Mesodermal cell (in vitro differentiated cells): ENCODE data around the gene FAM83B.
"Not testable (repeated sequence)": the region's sequence is repeated elsewhere in the genome, so short reads cannot be mapped to it uniquely, and the experiment has no call there.

Experiments
- H3K27ac ChIP-seq: 2 replicates; pipeline ENCODE4 v1.7.0; 2013; ENCODE audit warnings: mild to moderate bottlenecking, low read depth, low read length, moderate library complexity; ENCODE audit not compliant: severe bottlenecking
- H3K36me3 ChIP-seq: 2 replicates; pipeline ENCODE4 v1.7.1; 2013; ENCODE audit warnings: mild to moderate bottlenecking, low read length, moderate library complexity; ENCODE audit not compliant: control insufficient read depth, insufficient read depth
- H3K4me1 ChIP-seq: one replicate; pipeline ENCODE4 v1.7.1; 2013; ENCODE audit warnings: mild to moderate bottlenecking, low read length; ENCODE audit not compliant: insufficient read depth, control insufficient read depth, poor library complexity, severe bottlenecking
- H3K4me3 ChIP-seq: 2 replicates; pipeline ENCODE4 v1.7.0; 2013; ENCODE audit warnings: low read length, control low read depth, mild to moderate bottlenecking; ENCODE audit not compliant: insufficient read depth, poor library complexity, severe bottlenecking; ENCODE audit errors: extremely low read depth
- H3K9me3 ChIP-seq: 2 replicates; pipeline ENCODE4 v1.7.1; 2013; ENCODE audit warnings: mild to moderate bottlenecking, low read length, moderate library complexity; ENCODE audit not compliant: control insufficient read depth
- WGBS, 2 experiments: methylation state at CpG; one replicate each; pipeline ENCODE4 v1.1.5; 2013; ENCODE audit warnings: missing lambda C conversion rate in 2 of 2; ENCODE audit not compliant: insufficient coverage in 2 of 2; 5-methylcytosine and 5-hydroxymethylcytosine counted together

FAM83B gene

DNA sequence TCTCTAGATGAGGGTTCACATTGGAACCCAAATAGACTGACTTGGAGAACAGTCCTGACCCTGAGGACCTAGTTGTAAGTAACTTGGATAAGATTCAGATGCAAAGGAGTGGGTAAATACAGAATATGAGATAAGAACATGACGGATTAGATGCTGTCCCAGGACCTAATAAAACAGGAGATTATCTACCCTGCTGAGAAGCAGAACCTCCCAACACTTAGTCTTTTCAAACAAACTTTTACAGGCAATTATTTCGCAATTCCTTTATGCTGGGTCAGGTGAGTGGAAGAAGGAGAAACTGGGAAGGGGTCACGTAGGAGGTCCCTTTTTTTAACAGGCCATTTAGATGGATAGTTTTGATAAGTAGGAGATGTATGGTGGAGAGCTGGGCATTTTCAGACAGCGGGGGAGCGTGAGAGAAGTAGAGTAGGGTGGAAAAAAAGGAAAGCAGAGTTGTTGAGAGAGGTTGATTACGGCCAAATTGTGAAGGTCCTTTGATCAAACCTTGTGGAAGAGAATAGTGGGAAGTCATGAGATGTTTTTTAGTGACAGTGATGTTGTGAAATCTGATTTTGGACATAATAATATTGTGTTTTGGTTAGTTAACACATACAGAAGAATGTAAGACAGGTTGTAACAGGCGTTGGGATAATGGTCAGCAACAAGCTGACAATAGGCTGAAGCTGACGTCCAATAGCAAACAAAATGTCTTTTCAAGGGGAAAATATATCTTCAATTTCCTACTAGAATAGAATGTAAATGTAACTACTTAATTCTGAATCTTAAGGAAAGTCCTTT, 32.8 kb downstream of the FAM83B start:
- Histone ChIP-seq H3K9me3 (no peaks in the 10 kb centered on the region), H3K4me1 (no peaks in the 10 kb centered on the region), H3K36me3 (no peaks in the 10 kb centered on the region), H3K27ac (no peak overlapping the region), H3K4me3 (no peak overlapping the region)
- WGBS, 2 experiments = 75 to 78% methylated on average over 4 of the region's 8 CpGs

DNA sequence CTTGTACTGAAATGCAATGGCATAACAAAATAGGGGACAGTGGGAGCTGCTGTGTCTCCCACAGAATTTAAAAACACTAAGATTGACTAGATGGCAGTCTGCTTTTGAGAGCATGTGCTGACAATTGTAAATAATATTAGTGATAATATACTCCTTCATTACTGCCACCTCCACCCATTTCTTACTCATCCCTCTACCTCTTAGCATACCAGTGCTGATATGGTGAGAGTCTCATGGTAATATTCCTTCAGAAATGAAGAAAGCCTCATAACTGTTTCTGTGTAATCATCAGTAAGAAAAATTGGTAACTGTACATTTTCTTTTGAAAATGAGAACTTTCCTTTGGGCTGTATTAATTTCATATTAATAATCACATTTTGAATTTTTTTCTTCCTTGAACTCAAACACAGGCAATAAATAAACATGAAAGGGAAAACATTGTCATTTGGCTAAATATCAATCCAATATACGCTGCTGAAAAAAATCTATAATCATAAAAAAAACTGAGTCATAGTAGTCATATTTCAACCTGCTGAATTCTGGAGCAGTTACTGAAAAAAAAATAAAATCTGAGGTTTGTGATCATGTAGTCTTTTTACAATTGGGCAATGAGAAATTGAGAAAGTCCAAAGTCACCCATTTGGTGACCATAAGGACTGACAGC, 34.6 kb downstream of the FAM83B start:
- Histone ChIP-seq H3K27ac (no peak overlapping the region), H3K36me3 (no peaks in the 10 kb centered on the region), H3K4me1 (no peaks in the 10 kb centered on the region), H3K9me3 (no peaks in the 10 kb centered on the region), H3K4me3 (no peak overlapping the region)
- WGBS, 2 experiments = 80% methylated on average over 1 of the region's 1 CpG; no CpG with 5 or more reads in 1 of the 2 experiments

GRCh38 chr6:54881891-54882290, 35.3 kb downstream of the FAM83B start:
- WGBS, 2 experiments = 80 to 82% methylated on average over 2 of the region's 3 CpGs
- H3K27ac ChIP-seq, H3K4me1 ChIP-seq, H3K9me3 ChIP-seq, H3K36me3 ChIP-seq, H3K4me3 ChIP-seq: not testable (repeated sequence)

DNA sequence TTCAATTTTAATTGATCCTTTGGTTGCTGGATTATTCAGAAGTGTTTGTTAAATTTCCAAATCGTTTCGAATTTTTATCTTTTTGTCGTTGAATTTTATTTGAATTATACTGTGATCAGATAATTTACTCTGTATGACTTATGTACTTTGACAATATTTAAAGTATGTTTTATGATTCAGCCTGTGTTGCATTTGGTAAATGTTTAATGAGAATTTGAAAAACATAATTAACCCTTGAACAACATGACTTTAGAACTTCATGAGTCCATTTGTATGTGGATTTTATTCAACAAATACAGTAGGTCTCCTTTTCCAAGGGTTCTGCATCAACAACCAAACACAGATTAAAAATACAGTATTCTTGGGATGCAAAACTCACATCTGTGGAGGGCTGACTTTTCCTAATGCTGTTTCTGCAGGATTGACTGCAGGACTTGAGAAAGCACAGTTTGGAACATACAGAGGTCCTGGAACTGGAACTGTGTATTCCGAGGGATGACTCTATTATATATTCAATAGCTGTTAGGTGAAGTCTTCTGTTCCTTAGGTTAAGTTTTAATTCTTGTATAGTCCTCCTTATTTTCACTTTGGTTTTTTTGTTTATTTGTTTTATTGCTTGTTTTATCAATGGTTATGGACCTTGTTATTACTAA, 40.5 kb downstream of the FAM83B start:
- Histone ChIP-seq H3K27ac (no peak overlapping the region), H3K4me1 (peaks cover 5% of the 10 kb centered on the region), H3K36me3 (no peaks in the 10 kb centered on the region), H3K9me3 (no peaks in the 10 kb centered on the region), H3K4me3 (no peak overlapping the region)
- WGBS, 2 experiments = 93% methylated on average over 3 of the region's 4 CpGs; no CpG with 5 or more reads in 1 of the 2 experiments

DNA sequence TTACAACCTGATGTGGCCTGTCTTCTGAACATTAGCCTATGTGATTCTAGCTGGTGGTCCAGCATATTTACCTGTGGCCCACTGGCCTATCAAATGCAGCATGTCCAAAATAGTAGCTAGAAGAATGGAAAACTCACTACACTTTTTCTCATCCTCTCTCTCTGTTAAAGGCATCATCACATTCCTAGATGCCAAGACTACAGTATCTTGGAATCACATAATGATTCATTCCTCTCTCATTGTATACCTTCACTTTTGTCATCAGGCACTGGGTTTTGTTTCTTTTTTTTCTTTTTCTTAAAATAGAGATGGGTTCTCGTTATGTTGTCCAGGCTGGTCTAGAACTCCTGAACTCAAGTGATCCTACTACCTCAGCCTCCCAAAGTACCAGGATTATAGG, 45.0 kb downstream of the FAM83B start:
- H3K36me3 ChIP-seq = no peaks in the 10 kb centered on the region
- 67% methylated on average over 1 of the region's 1 CpG; no CpG with 5 or more reads in 1 of the 2 experiments for WGBS, 2 experiments
- peaks cover 5% of the 10 kb centered on the region for H3K4me1 ChIP-seq
- H3K9me3 ChIP-seq = no peaks in the 10 kb centered on the region
- no peak overlapping the region for H3K4me3 ChIP-seq
- no peak overlapping the region for H3K27ac ChIP-seq

DNA sequence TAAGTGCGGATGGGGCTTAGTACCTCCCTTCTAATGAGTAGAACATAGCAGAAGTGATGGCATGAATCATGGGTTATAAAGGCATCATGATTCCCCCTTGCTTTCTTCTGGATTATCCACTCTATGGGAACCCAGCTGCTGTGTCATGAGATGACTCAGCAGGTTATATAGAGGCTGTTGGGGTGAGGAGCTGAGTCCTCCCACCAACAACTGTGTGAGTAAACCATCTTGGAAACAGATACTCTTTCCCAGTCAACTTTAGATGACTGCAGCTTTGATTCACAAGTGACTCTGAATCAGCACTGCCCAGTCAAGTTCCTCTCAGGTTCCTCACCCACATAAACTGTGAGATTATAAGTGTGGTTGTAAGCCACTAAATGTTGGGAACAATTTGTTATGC, 46.3 kb downstream of the FAM83B start:
- Histone ChIP-seq H3K9me3 (no peaks in the 10 kb centered on the region), H3K4me3 (no peak overlapping the region), H3K27ac (no peak overlapping the region), H3K36me3 (no peaks in the 10 kb centered on the region), H3K4me1 (peaks cover 5% of the 10 kb centered on the region)
- 100% methylated on average over 1 of the region's 1 CpG; no CpG with 5 or more reads in 1 of the 2 experiments for WGBS, 2 experiments

DNA sequence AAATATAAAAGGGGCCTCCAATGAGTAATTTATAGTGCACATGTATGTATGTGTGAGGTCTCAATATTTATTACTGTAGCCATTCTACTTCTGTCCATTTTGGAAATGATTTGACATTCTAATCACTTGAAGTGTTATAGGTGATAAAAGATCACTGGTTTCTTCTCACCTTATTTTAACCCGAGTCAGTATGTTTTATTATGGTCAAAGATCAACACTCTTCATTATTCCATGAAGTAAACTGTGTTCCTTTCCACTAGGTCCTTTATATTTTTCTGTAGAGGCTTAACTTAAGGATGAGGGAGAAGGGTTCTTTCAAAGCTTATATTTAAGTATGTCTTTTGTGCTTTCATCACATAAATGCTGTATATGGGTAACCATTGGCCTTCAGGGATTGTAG, 47.2 kb downstream of the FAM83B start:
- H3K27ac ChIP-seq = no peak overlapping the region
- no CpG with 5 or more reads among the region's 1 CpG for WGBS, 2 experiments

GRCh38 chr6:54896302-54896701, 49.7 kb downstream of the FAM83B start:
- 100% methylated on average over 1 of the region's 3 CpGs for WGBS, 2 experiments
- Histone ChIP-seq H3K27ac (no peak overlapping the region), H3K4me1 (no peaks in the 10 kb centered on the region)

More for the DNA sequence above, 47.2 kb downstream of the FAM83B start:
- Histone ChIP-seq H3K4me1 (peaks cover 5% of the 10 kb centered on the region), H3K9me3 (no peaks in the 10 kb centered on the region), H3K36me3 (no peaks in the 10 kb centered on the region), H3K4me3 (no peak overlapping the region)

GRCh38 chr6:54897462-54898189, 51.1 kb downstream of the FAM83B start:
- Histone ChIP-seq H3K9me3 (no peaks in the 10 kb centered on the region), H3K36me3 (no peaks in the 10 kb centered on the region), H3K27ac (no peak overlapping the region), H3K4me1 (no peaks in the 10 kb centered on the region), H3K4me3 (no peak overlapping the region)
- WGBS, 2 experiments = no CpG with 5 or more reads among the region's 2 CpGs

More at GRCh38 chr6:54896302-54896701, 49.7 kb downstream of the FAM83B start:
- no peak overlapping the region for H3K4me3 ChIP-seq
- H3K9me3 ChIP-seq = no peaks in the 10 kb centered on the region
- H3K36me3 ChIP-seq = no peaks in the 10 kb centered on the region

DNA sequence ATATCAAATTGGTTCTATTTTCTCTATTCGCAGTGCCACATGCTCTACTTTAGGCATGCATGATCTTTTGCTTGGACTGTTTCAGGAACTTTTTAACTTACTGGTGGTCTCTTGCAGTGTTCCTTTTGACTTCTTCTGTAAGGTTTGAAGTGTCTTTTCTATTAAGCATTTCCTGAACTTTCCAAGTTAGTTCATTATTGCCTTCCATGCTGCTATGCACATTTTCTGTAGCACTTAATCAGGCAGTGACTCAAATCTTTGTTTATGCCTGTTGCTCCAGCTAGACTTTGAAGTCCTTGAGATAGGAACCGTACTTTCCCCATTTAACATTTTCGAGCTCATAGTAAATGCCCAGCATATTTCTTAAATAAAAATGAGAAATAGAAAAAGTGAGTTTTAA, 52.2 kb downstream of the FAM83B start:
- H3K4me3 ChIP-seq = no peak overlapping the region
- H3K4me1 ChIP-seq = no peaks in the 10 kb centered on the region
- H3K36me3 ChIP-seq = no peaks in the 10 kb centered on the region
- H3K27ac ChIP-seq = no peak overlapping the region
- H3K9me3 ChIP-seq = no peaks in the 10 kb centered on the region
- WGBS, 2 experiments = 88% methylated on average over 1 of the region's 3 CpGs; no CpG with 5 or more reads in 1 of the 2 experiments
